Airway epithelial cell (primary cell): ENCODE results near the gene TC2N. TPM values are rescaled to one million over a fixed set of nuclear protein-coding genes. Genes with fewer than 3 reads are reported as not detected.

Source experiments
- total RNA-seq: library from RNA; depleted of rRNA; stranded (reverse); fragments of >200 nt; gene quantifications from 2 replicates; pipeline ENCODE4 v1.2.3, GENCODE V29; 2015

Gene TC2N
- total RNA-seq, result 20.7 and 24.5 TPM in 2 replicates

DNA sequence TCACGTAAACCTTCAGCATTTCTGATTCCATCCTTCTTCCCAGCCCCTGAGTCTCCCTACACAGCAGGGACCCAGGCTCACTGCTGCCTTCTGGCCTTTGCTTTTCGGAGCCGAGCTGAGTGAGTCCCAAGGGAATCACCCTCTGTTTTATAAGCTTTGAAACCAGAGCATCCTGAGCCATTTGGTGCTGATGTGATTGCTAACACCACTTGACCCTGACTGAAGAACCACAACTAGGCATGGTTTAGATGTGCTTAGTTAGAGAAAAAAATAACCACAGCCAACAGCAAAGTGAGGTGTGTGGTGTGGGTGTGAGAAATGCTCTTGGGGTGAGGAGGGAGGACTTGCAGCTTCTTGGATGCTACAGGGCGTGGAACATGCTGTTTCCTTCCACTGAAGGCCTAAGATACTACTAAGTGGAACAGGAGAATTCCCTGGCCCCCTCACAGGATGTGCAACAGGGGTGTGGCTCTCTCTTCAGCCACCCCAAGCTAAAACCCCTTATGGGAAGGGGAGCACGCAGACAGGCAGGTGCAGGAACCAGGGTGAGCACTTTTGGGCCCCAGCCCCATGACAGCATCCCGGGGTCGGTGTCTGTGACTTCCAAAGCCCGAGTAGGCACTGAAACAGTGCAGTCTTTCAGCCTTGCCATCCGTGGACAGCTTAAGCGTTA lies at the start of gene TC2N:
Gene TC2N (minus strand): TSS at position 221 of the 673 bp plus-strand sequence. CDS start 53,767 bp downstream, outside the sequence.

DNA sequence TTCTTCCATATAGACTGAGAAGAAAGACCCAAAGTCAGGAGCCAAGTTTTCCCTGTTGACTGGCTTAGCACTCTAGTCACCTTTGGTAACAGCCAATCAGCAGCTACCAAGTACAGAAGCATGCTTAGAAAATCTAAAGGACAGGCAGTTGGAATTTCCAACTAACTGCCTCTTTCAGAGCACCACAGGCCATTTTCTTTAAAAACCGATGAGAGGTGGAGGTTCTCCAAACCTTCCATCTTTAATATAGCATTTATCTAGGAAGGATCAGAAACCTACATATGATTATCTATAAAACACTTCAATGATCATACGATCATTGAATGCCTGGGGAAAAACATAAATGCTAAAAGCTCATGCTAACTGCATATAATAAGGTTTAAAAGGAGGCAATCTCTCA lies 135.3 kb downstream of the TC2N start, which contains the start of gene CATSPERB:
Gene CATSPERB (minus strand): TSS at position 101 of the 400 bp plus-strand sequence. CDS start 2,607 bp downstream, outside the sequence.

Other genes with a start within 250 kb of the TC2N start
- gene CATSPERB, start 135.4 kb downstream of the TC2N start, total RNA-seq, result 0.42 and 1.6 TPM in 2 replicates
- 1.9 and 2.8 TPM in 2 replicates for gene FBLN5, start 80.2 kb upstream of the TC2N start, total RNA-seq
- gene TRIP11, start 172.5 kb upstream of the TC2N start, total RNA-seq, result 8.4 and 11.9 TPM in 2 replicates
- gene ATXN3, start 239.0 kb upstream of the TC2N start, total RNA-seq, result 12.8 and 51.0 TPM in 2 replicates